Measurements from ENCODE around the gene UTP4.

Gene UTP4

GRCh38 chr16:69132424-69133252 is at the start of gene UTP4, which contains the start of gene CHTF8:
Gene UTP4, plus strand, starts transcription at chr16:69132649. Its CDS starts 811 bp downstream, at chr16:69133460.
Gene CHTF8, minus strand, starts transcription at chr16:69132588. Its CDS starts 11,130 bp downstream, at chr16:69121458.
- TF ChIP-seq EGR1 (IDR thresholded peaks at IDR 0.05) (no peak; the same call in 1 of the 2 replicates), TCF12 (IDR thresholded peaks at IDR 0.05; ENCODE audit: low read depth) (peak; percentile 25; the same call in 1 of the 2 replicates), TEAD4 (IDR thresholded peaks at IDR 0.05) (no peak), RAD21 (IDR thresholded peaks at IDR 0.05; ENCODE audit: low read depth) (no peak), EP300 (IDR thresholded peaks at IDR 0.05; ENCODE audit: borderline replicate concordance) (no peak; the same call in 1 of the 2 replicates), USF1 (IDR thresholded peaks at IDR 0.05) (peak; percentile 79), TAF1 (IDR thresholded peaks at IDR 0.05; ENCODE audit: low read depth) (peak; percentile 65), MAX (IDR thresholded peaks at IDR 0.05) (peak; percentile 97), YY1 (IDR thresholded peaks at IDR 0.05; ENCODE audit: low read depth) (peak; percentile 72), REST (IDR thresholded peaks at IDR 0.05; ENCODE audit: low read depth) (no peak), NFIC (IDR thresholded peaks at IDR 0.05) (no peak), ZBTB7A (IDR thresholded peaks at IDR 0.05; ENCODE audit: low read depth) (peak; percentile 85; the same call in 1 of the 2 replicates)

DNA sequence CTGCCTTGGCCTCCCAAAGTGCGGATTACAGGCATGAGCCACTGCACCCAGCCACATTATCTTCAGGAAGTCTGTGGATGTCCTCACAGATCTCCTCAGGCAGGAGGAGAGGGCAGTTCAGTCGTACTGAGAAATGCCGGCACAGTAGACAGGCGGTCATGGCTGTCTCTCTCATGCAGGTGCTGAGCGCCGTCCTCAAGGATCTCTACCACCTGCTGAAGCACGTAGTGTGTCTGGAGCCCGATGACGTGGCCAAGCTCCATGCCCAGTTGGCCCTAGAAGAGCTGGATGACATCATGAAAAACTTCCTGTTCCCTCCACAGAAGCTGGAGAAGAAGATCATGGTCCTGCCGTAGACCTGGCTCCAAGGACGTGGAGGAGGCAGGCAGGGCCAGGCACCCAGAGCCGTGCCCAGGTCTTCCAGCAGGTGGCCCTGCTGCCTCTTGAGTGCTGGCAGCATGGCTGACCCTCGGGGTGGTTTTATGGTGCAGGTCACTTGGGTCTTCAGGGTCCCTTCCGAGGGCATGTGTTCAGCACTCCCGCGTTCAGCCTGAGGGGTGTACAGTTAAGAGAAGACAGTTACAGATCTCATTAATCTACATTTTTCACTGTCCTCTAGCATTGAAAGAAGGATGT is 49.0 kb upstream of the UTP4 start:
- TF ChIP-seq MAX (IDR thresholded peaks at IDR 0.05) (no peak), RAD21 (IDR thresholded peaks at IDR 0.05; ENCODE audit: low read depth) (peak; percentile 43; the same call in 1 of the 2 replicates), NFIC (IDR thresholded peaks at IDR 0.05) (no peak), YY1 (IDR thresholded peaks at IDR 0.05; ENCODE audit: low read depth) (no peak), EGR1 (IDR thresholded peaks at IDR 0.05) (no peak), ZBTB7A (IDR thresholded peaks at IDR 0.05; ENCODE audit: low read depth) (no peak)

- TF ChIP-seq TAF1 (IDR thresholded peaks at IDR 0.05; ENCODE audit: low read depth): no peak
- no peak for TF ChIP-seq FOXM1 (IDR thresholded peaks at IDR 0.05; ENCODE audit: borderline replicate concordance, low read depth)
- TF ChIP-seq YY1 (IDR thresholded peaks at IDR 0.05; ENCODE audit: low read depth): no peak
- TF ChIP-seq CEBPB (IDR thresholded peaks at IDR 0.05): no peak
- TF ChIP-seq MAX (IDR thresholded peaks at IDR 0.05): no peak
- TF ChIP-seq ZBTB7A (IDR thresholded peaks at IDR 0.05; ENCODE audit: low read depth): no peak
- no peak for TF ChIP-seq EGR1 (IDR thresholded peaks at IDR 0.05)
- TF ChIP-seq EP300 (IDR thresholded peaks at IDR 0.05; ENCODE audit: borderline replicate concordance): no peak
- no peak for TF ChIP-seq CREB1 (IDR thresholded peaks at IDR 0.05; ENCODE audit: low read depth)
- TF ChIP-seq USF1 (IDR thresholded peaks at IDR 0.05): no peak
- no peak for TF ChIP-seq REST (IDR thresholded peaks at IDR 0.05; ENCODE audit: low read depth)
- no peak for TF ChIP-seq TEAD4 (IDR thresholded peaks at IDR 0.05)
- no peak for TF ChIP-seq RAD21 (IDR thresholded peaks at IDR 0.05; ENCODE audit: low read depth)
- TF ChIP-seq NFIC (IDR thresholded peaks at IDR 0.05): no peak
- no peak for TF ChIP-seq TCF12 (IDR thresholded peaks at IDR 0.05; ENCODE audit: low read depth)
These were observed 48.2 kb upstream of the UTP4 start for GRCh38 chr16:69084289-69084688.

GRCh38 chr16:69085032-69085695 is 47.3 kb upstream of the UTP4 start:
- TF ChIP-seq NFIC (IDR thresholded peaks at IDR 0.05) (no peak), YY1 (IDR thresholded peaks at IDR 0.05; ENCODE audit: low read depth) (no peak), REST (IDR thresholded peaks at IDR 0.05; ENCODE audit: low read depth) (no peak), TCF12 (IDR thresholded peaks at IDR 0.05; ENCODE audit: low read depth) (no peak), TAF1 (IDR thresholded peaks at IDR 0.05; ENCODE audit: low read depth) (no peak), EP300 (IDR thresholded peaks at IDR 0.05; ENCODE audit: borderline replicate concordance) (no peak), RAD21 (IDR thresholded peaks at IDR 0.05; ENCODE audit: low read depth) (no peak), MAX (IDR thresholded peaks at IDR 0.05) (no peak), USF1 (IDR thresholded peaks at IDR 0.05) (no peak), ZBTB7A (IDR thresholded peaks at IDR 0.05; ENCODE audit: low read depth) (no peak), TEAD4 (IDR thresholded peaks at IDR 0.05) (no peak), EGR1 (IDR thresholded peaks at IDR 0.05) (no peak), CREB1 (IDR thresholded peaks at IDR 0.05; ENCODE audit: low read depth) (no peak), CEBPB (IDR thresholded peaks at IDR 0.05) (no peak), FOXM1 (IDR thresholded peaks at IDR 0.05; ENCODE audit: borderline replicate concordance, low read depth) (no peak)
